ENCODE data around the gene BRD3OS. TPM values are rescaled to one million over a fixed set of nuclear protein-coding genes. Genes with fewer than 3 reads are reported as not detected.
A peak's percentile ranks its signal among the peaks of the same experiment; 100 is the strongest.

The BRD3OS gene
- total and polyA plus RNA-seq, 2 of the 13 experiments (the other 11 are each of a cell fraction or from before 2014, with no cell fraction given): 4.9 to 5.7 TPM

- Histone ChIP-seq H4K20me1 (ENCODE audit: insufficient read depth, low read length) (no peaks in the 10 kb centered on the region), H3K27ac (ENCODE audit: extremely low read length, insufficient read depth, low read length) (no peak overlapping the region), H3K27me3 (ENCODE audit: control insufficient read depth in 1 of 2, insufficient read depth in 2 of 2, low read length in 2 of 2) (no peaks in the 10 kb centered on the region), H3K4me1 (ENCODE audit: insufficient read depth, low read length) (peaks cover 29% of the 10 kb centered on the region), H3K9ac (ENCODE audit: insufficient read depth, low read depth, low read length) (peak overlapping the region; percentile 55), H2AFZ (ENCODE audit: low read length) (no peak overlapping the region), H3K4me2 (ENCODE audit: low read depth, low read length) (peak overlapping the region; percentile 89), H3K4me3 (replicated peaks in 1 of 3; ENCODE audit: insufficient read depth in 1 of 3, low read depth in 2 of 3, low read length in 3 of 3) (peak overlapping the region; percentile 75 to 85 (median 77)), H3K36me3 (replicated peaks in 1 of 2; ENCODE audit: control insufficient read depth in 1 of 2, insufficient read depth in 2 of 2, low read length in 2 of 2) (peaks cover 0 to 4% of the 10 kb centered on the region in 2 experiments; a peak in 2 of 5 replicates), H3K9me3 (ENCODE audit: low read length) (no peaks in the 10 kb centered on the region), H3K79me2 (ENCODE audit: insufficient read depth, low read length) (no peaks in the 10 kb centered on the region)
- DNase-seq (ENCODE audit: low spot score): peak; percentile 36
- in situ Hi-C loops (cut with HindIII; ENCODE audit: extremely low pct_ligation_motif_present, low pct_unique_long_range_greater_than_20kb): no loop called here
- WGBS (ENCODE audit: low lambda C conversion rate): 48% methylated on average over 5 of the region's 66 CpGs
- POLR2A ChIA-PET: interaction anchor here (0.7 to 1.3 kb wide), 5 partner anchors 32 to 651 kb away, joined by 3 to 5 read pairs (median 4); no protein-coding TSS in a partner anchor
- ATAC-seq: peak; percentile 69
- no peak for FAIRE-seq
- intact Hi-C loops (cut with micrococcal nuclease; ENCODE audit: unreplicated experiment): loop anchor here (5.0 kb wide), 1 partner anchor 41 kb away; the partner anchor contains the start of gene BRD3
- CTCF ChIA-PET (ENCODE audit: low intra/inter-chr PET ratio, low total read pairs): no interaction called here
- no TSS peak for BruUV-seq (replicated peaks)
- TF ChIP-seq ZNF772 (CRISPR knock-in tag; IDR thresholded peaks at IDR 0.05): peak; percentile 19; the same call in 1 of the 2 replicates
- no peak for TF ChIP-seq ZNF468 (CRISPR knock-in tag; IDR thresholded peaks at IDR 0.05)
- no peak for TF ChIP-seq TEAD3 (CRISPR knock-in tag; optimal IDR thresholded peaks at IDR 0.05; ENCODE audit: borderline replicate concordance)
- TF ChIP-seq ZNF790 (CRISPR knock-in tag; IDR thresholded peaks at IDR 0.05; ENCODE audit: borderline replicate concordance): no peak
- TF ChIP-seq ZNF570 (CRISPR knock-in tag; IDR thresholded peaks at IDR 0.05; ENCODE audit: borderline replicate concordance): no peak
- no peak for TF ChIP-seq ZNF331 (CRISPR knock-in tag; IDR thresholded peaks at IDR 0.05)
- peak; percentile 67 for TF ChIP-seq ZNF441 (CRISPR knock-in tag; IDR thresholded peaks at IDR 0.05; ENCODE audit: borderline replicate concordance)
- no peak for TF ChIP-seq RCOR2 (CRISPR knock-in tag; IDR thresholded peaks at IDR 0.05)
- TF ChIP-seq ZXDC (CRISPR knock-in tag; IDR thresholded peaks at IDR 0.05): no peak
- TF ChIP-seq LBX2 (CRISPR knock-in tag; IDR thresholded peaks at IDR 0.05; ENCODE audit: borderline replicate concordance): no peak
- no peak for TF ChIP-seq DZIP1 (CRISPR knock-in tag; IDR thresholded peaks at IDR 0.05)
- no peak for TF ChIP-seq ZNF850 (CRISPR knock-in tag; conservative IDR thresholded peaks at IDR 0.05)
- no peak for TF ChIP-seq ZNF460 (CRISPR knock-in tag; IDR thresholded peaks at IDR 0.05; ENCODE audit: borderline replicate concordance)
- TF ChIP-seq ZBTB10 (CRISPR knock-in tag; IDR thresholded peaks at IDR 0.05; ENCODE audit: borderline replicate concordance): no peak
These were observed 593 bp downstream of the BRD3OS start for GRCh38 chr9:134025606-134026541.
